Endothelial cell (in vitro differentiated cells): ENCODE results near the gene PCSK6. TPM values are rescaled to one million over a fixed set of nuclear protein-coding genes. Genes with fewer than 3 reads are reported as not detected.

Experiments
- DNase-seq: peaks from one replicate; pipeline ENCODE4 v3.0.0; 2021; ENCODE audit warnings: low spot score
- H3K27ac Mint-ChIP-seq: one replicate; pipeline ENCODE4 v1.8.0; 2021; ENCODE audit warnings: mixed read lengths, inconsistent platforms; ENCODE audit not compliant: unreplicated experiment
- H3K27me3 Mint-ChIP-seq: one replicate; pipeline ENCODE4 v1.8.0; 2021; ENCODE audit warnings: mild to moderate bottlenecking, moderate library complexity, mixed read lengths, inconsistent platforms; ENCODE audit not compliant: unreplicated experiment
- H3K36me3 Mint-ChIP-seq: one replicate; pipeline ENCODE4 v1.8.0; 2021; ENCODE audit warnings: mild to moderate bottlenecking, low read depth, mixed read lengths, inconsistent platforms; ENCODE audit not compliant: unreplicated experiment
- H3K4me1 Mint-ChIP-seq: one replicate; pipeline ENCODE4 v1.8.0; 2021; ENCODE audit warnings: mild to moderate bottlenecking, mixed read lengths, inconsistent platforms; ENCODE audit not compliant: unreplicated experiment
- H3K4me3 Mint-ChIP-seq: one replicate; pipeline ENCODE4 v1.8.0; 2021; ENCODE audit warnings: mild to moderate bottlenecking, mixed read lengths, inconsistent platforms; ENCODE audit not compliant: unreplicated experiment
- H3K9me3 Mint-ChIP-seq: one replicate; pipeline ENCODE4 v1.8.0; 2021; ENCODE audit warnings: mixed read lengths, inconsistent platforms; ENCODE audit not compliant: unreplicated experiment
- CTCF ChIP-seq: fragments of 200-600 bp; sonication (generic); IDR thresholded peaks from one replicate; pipeline ENCODE4 v1.5.0; 2021; ENCODE audit warnings: antibody characterized with exemption; ENCODE audit not compliant: unreplicated experiment
- total RNA-seq: library from RNA; stranded (reverse); fragmentation: NEBNext Ultra II Directional; extraction: Animal tissue kit (Norgen Biotek cat#: 25700); gene quantifications from one replicate; pipeline ENCODE4 v1.2.1, GENCODE V29; 2021; ENCODE audit not compliant: unreplicated experiment

Gene PCSK6
- total RNA-seq, 1 donor from 2014 or later, result 0.13 TPM

GRCh38 chr15:101369676-101370075 is 119.8 kb downstream of the PCSK6 start:
- no peak for TF ChIP-seq CTCF
- no peaks in the 10 kb centered on the region for H3K9me3 Mint-ChIP-seq
- no peaks in the 10 kb centered on the region for H3K36me3 Mint-ChIP-seq
- no peak overlapping the region for H3K27ac Mint-ChIP-seq
- H3K27me3 Mint-ChIP-seq, result peaks cover 11% of the 10 kb centered on the region
- no peak for DNase-seq
- no peaks in the 10 kb centered on the region for H3K4me1 Mint-ChIP-seq
- H3K4me3 Mint-ChIP-seq, result no peak overlapping the region

- no peaks in the 10 kb centered on the region for H3K9me3 Mint-ChIP-seq
- no peak for DNase-seq
- H3K4me1 Mint-ChIP-seq, result no peaks in the 10 kb centered on the region
- H3K27ac Mint-ChIP-seq, result no peak overlapping the region
- no peak overlapping the region for H3K4me3 Mint-ChIP-seq
- peaks cover 11% of the 10 kb centered on the region for H3K27me3 Mint-ChIP-seq
- no peak for TF ChIP-seq CTCF
- H3K36me3 Mint-ChIP-seq, result no peaks in the 10 kb centered on the region
Measured at GRCh38 chr15:101368861-101369642, 120.5 kb downstream of the PCSK6 start.

GRCh38 chr15:101368086-101368780 is 121.3 kb downstream of the PCSK6 start:
- Mint-ChIP-seq H3K27me3 (peaks cover 12% of the 10 kb centered on the region), H3K27ac (no peak overlapping the region)
- no peak for DNase-seq

GRCh38 chr15:101366853-101367252 is 122.7 kb downstream of the PCSK6 start:
- no peak for DNase-seq
- Mint-ChIP-seq H3K4me1 (no peaks in the 10 kb centered on the region), H3K9me3 (no peaks in the 10 kb centered on the region), H3K4me3 (no peak overlapping the region), H3K27me3 (peaks cover 7% of the 10 kb centered on the region), H3K27ac (no peak overlapping the region), H3K36me3 (no peaks in the 10 kb centered on the region)
- no peak for TF ChIP-seq CTCF

More at GRCh38 chr15:101368086-101368780, 121.3 kb downstream of the PCSK6 start:
- Mint-ChIP-seq H3K4me3 (no peak overlapping the region), H3K9me3 (no peaks in the 10 kb centered on the region), H3K36me3 (no peaks in the 10 kb centered on the region), H3K4me1 (no peaks in the 10 kb centered on the region)
- no peak for TF ChIP-seq CTCF
